ENCODE measurements around the gene POU2AF1. TPM values are rescaled to one million over a fixed set of nuclear protein-coding genes. Genes with fewer than 3 reads are reported as not detected.

POU2AF1 gene
- polyA plus RNA-seq, 1 donor from 2014 or later = not detected

GRCh38 chr11:111351374-111352055, 27.6 kb downstream of the POU2AF1 start:
- H3K27ac ChIP-seq (ENCODE audit: low read length) = no peak overlapping the region
- H3K79me2 ChIP-seq (replicated peaks; ENCODE audit: insufficient read depth, low read length) = no peaks in the 10 kb centered on the region
- H3K9me2 ChIP-seq (ENCODE audit: insufficient read depth, low read length) = no peaks in the 10 kb centered on the region
- TF ChIP-seq MXI1 (conservative IDR thresholded peaks at IDR 0.05; ENCODE audit: poor library complexity, severe bottlenecking) (no peak), CTCF (IDR thresholded peaks at IDR 0.05; ENCODE audit: poor library complexity, severe bottlenecking) (no peak), TAF1 (IDR thresholded peaks at IDR 0.05; ENCODE audit: low read depth) (no peak), POLR2AphosphoS5 (IDR thresholded peaks at IDR 0.05) (no peak), EZH2 (IDR thresholded peaks at IDR 0.05; ENCODE audit: borderline replicate concordance, insufficient read depth, low read length, poor library complexity, severe bottlenecking) (no peak), SMC3 (conservative IDR thresholded peaks at IDR 0.05; ENCODE audit: poor library complexity) (no peak), REST (IDR thresholded peaks at IDR 0.05; ENCODE audit: borderline replicate concordance) (no peak), EP300 (conservative IDR thresholded peaks at IDR 0.05; ENCODE audit: poor library complexity, severe bottlenecking) (no peak), RAD21 (conservative IDR thresholded peaks at IDR 0.05) (no peak)
- no peak overlapping the region for H3K4me3 ChIP-seq (ENCODE audit: low read length)
- H3K9me3 ChIP-seq (ENCODE audit: low read length) = no peaks in the 10 kb centered on the region
- H4K20me1 ChIP-seq (ENCODE audit: insufficient read depth) = no peaks in the 10 kb centered on the region
- H3K27me3 ChIP-seq (ENCODE audit: insufficient read depth, low read depth, low read length) = no peaks in the 10 kb centered on the region
- no peaks in the 10 kb centered on the region for H3F3A ChIP-seq (ENCODE audit: insufficient read depth, low read length, poor library complexity, severe bottlenecking)
- H3K36me3 ChIP-seq (ENCODE audit: insufficient read depth, low read length) = no peaks in the 10 kb centered on the region
- H2AFZ ChIP-seq (ENCODE audit: low read depth, low read length) = no peak overlapping the region
- H3K9ac ChIP-seq (ENCODE audit: low read length) = no peak overlapping the region
- H3K4me2 ChIP-seq (ENCODE audit: low read length) = no peak overlapping the region

GRCh38 chr11:111350811-111351210, 28.3 kb downstream of the POU2AF1 start:
- no peak overlapping the region for H2AFZ ChIP-seq (ENCODE audit: low read depth, low read length)
- no peak overlapping the region for H3K9ac ChIP-seq (ENCODE audit: low read length)
- H4K20me1 ChIP-seq (ENCODE audit: insufficient read depth) = no peaks in the 10 kb centered on the region
- no peaks in the 10 kb centered on the region for H3F3A ChIP-seq (ENCODE audit: insufficient read depth, low read length, poor library complexity, severe bottlenecking)
- H3K79me2 ChIP-seq (replicated peaks; ENCODE audit: insufficient read depth, low read length) = no peaks in the 10 kb centered on the region
- TF ChIP-seq CTCF (IDR thresholded peaks at IDR 0.05; ENCODE audit: poor library complexity, severe bottlenecking) = no peak
- TF ChIP-seq EP300 (conservative IDR thresholded peaks at IDR 0.05; ENCODE audit: poor library complexity, severe bottlenecking) = no peak
- TF ChIP-seq EZH2 (IDR thresholded peaks at IDR 0.05; ENCODE audit: borderline replicate concordance, insufficient read depth, low read length, poor library complexity, severe bottlenecking) = no peak
- TF ChIP-seq RAD21 (conservative IDR thresholded peaks at IDR 0.05) = no peak
- TF ChIP-seq MXI1 (conservative IDR thresholded peaks at IDR 0.05; ENCODE audit: poor library complexity, severe bottlenecking) = no peak
- TF ChIP-seq TAF1 (IDR thresholded peaks at IDR 0.05; ENCODE audit: low read depth) = no peak
- TF ChIP-seq REST (IDR thresholded peaks at IDR 0.05; ENCODE audit: borderline replicate concordance) = no peak
- no peak for TF ChIP-seq POLR2AphosphoS5 (IDR thresholded peaks at IDR 0.05)
- no peak for TF ChIP-seq SMC3 (conservative IDR thresholded peaks at IDR 0.05; ENCODE audit: poor library complexity)
- no peaks in the 10 kb centered on the region for H3K27me3 ChIP-seq (ENCODE audit: insufficient read depth, low read depth, low read length)
- H3K36me3 ChIP-seq (ENCODE audit: insufficient read depth, low read length) = no peaks in the 10 kb centered on the region
- H3K9me2 ChIP-seq (ENCODE audit: insufficient read depth, low read length) = no peaks in the 10 kb centered on the region
- no peak overlapping the region for H3K27ac ChIP-seq (ENCODE audit: low read length)
- no peak overlapping the region for H3K4me2 ChIP-seq (ENCODE audit: low read length)
- no peak overlapping the region for H3K4me3 ChIP-seq (ENCODE audit: low read length)
- no peaks in the 10 kb centered on the region for H3K9me3 ChIP-seq (ENCODE audit: low read length)
